ENCODE data around the gene MRPL14.

MRPL14 gene

GRCh38 chr6:44127186-44128019 lies at the start of gene MRPL14, which contains the start of gene TMEM63B:
Gene MRPL14, minus strand, starts transcription at chr6:44127452. Its CDS starts 10,841 bp downstream, at chr6:44116611.
Gene TMEM63B, plus strand, starts transcription at chr6:44127554. Its CDS starts 7,031 bp downstream, at chr6:44134585.
- peak; percentile 70 for DNase-seq

- DNase-seq: no peak
Observed at GRCh38 chr6:44176130-44176761, 49.0 kb upstream of the MRPL14 start.

GRCh38 chr6:44172731-44173500 lies 45.7 kb upstream of the MRPL14 start:
- DNase-seq: peak; percentile 39

- no peak for DNase-seq
Observed at GRCh38 chr6:44171899-44172546, 44.8 kb upstream of the MRPL14 start.

- DNase-seq: no peak
Observed at GRCh38 chr6:44169886-44170570, 42.8 kb upstream of the MRPL14 start.

GRCh38 chr6:44169154-44169553 lies 41.9 kb upstream of the MRPL14 start:
- DNase-seq: no peak

GRCh38 chr6:44167567-44167966 lies 40.3 kb upstream of the MRPL14 start:
- DNase-seq: no peak

GRCh38 chr6:44166591-44167184 lies 39.4 kb upstream of the MRPL14 start:
- no peak for DNase-seq

GRCh38 chr6:44166116-44166515 lies 38.9 kb upstream of the MRPL14 start:
- DNase-seq: no peak

GRCh38 chr6:44162876-44163625 lies 35.8 kb upstream of the MRPL14 start:
- no peak for DNase-seq

- DNase-seq: no peak
Observed at GRCh38 chr6:44161997-44162338, 34.7 kb upstream of the MRPL14 start.

GRCh38 chr6:44158770-44159228 lies 31.5 kb upstream of the MRPL14 start, which contains the start of gene CAPN11:
Gene CAPN11, plus strand, starts transcription at chr6:44158820. Its CDS starts 29 bp downstream, at chr6:44158849.
- DNase-seq: no peak

GRCh38 chr6:44157152-44157521 lies 29.9 kb upstream of the MRPL14 start:
- no peak for DNase-seq

- no peak for DNase-seq
Observed at GRCh38 chr6:44156494-44157151, 29.4 kb upstream of the MRPL14 start.

GRCh38 chr6:44154067-44154466 lies 26.8 kb upstream of the MRPL14 start:
- DNase-seq: no peak

- no peak for DNase-seq
Observed at GRCh38 chr6:44152533-44152932, 25.3 kb upstream of the MRPL14 start.

GRCh38 chr6:44152109-44152461 lies 24.8 kb upstream of the MRPL14 start:
- DNase-seq: no peak

GRCh38 chr6:44151348-44152108 lies 24.3 kb upstream of the MRPL14 start:
- DNase-seq: no peak

- no peak for DNase-seq
Observed at GRCh38 chr6:44150317-44150917, 23.2 kb upstream of the MRPL14 start.
